Measurements from ENCODE around the gene ZNRF3. TPM values are rescaled to one million over a fixed set of nuclear protein-coding genes. Genes with fewer than 3 reads are reported as not detected.

ZNRF3 gene
- total RNA-seq, 1 donor from 2014 or later = 10.5 TPM

- Histone ChIP-seq H3K4me3 (ENCODE audit: low read depth, low read length) (no peak overlapping the region), H3K27me3 (ENCODE audit: control insufficient read depth, insufficient read depth, low read length) (no peaks in the 10 kb centered on the region), H3K36me3 (ENCODE audit: control insufficient read depth, insufficient read depth, low read length) (no peaks in the 10 kb centered on the region)
- no peak for DNase-seq (ENCODE audit: low read depth)
- no peak for TF ChIP-seq CTCF (IDR thresholded peaks at IDR 0.05; ENCODE audit: insufficient read depth, low read length, poor library complexity, severe bottlenecking)
Observed at GRCh38 chr22:28918550-28919271, 35.3 kb downstream of the ZNRF3 start.

GRCh38 chr22:28920757-28921584, 37.6 kb downstream of the ZNRF3 start:
- no peak for DNase-seq (ENCODE audit: low read depth)
- H3K4me3 ChIP-seq (ENCODE audit: low read depth, low read length) = no peak overlapping the region
- H3K27me3 ChIP-seq (ENCODE audit: control insufficient read depth, insufficient read depth, low read length) = no peaks in the 10 kb centered on the region
- TF ChIP-seq CTCF (IDR thresholded peaks at IDR 0.05; ENCODE audit: insufficient read depth, low read length, poor library complexity, severe bottlenecking) = no peak
- H3K36me3 ChIP-seq (ENCODE audit: control insufficient read depth, insufficient read depth, low read length) = no peaks in the 10 kb centered on the region

- Histone ChIP-seq H3K36me3 (ENCODE audit: control insufficient read depth, insufficient read depth, low read length) (no peaks in the 10 kb centered on the region), H3K4me3 (ENCODE audit: low read depth, low read length) (no peak overlapping the region), H3K27me3 (ENCODE audit: control insufficient read depth, insufficient read depth, low read length) (no peaks in the 10 kb centered on the region)
- no peak for DNase-seq (ENCODE audit: low read depth)
- no peak for TF ChIP-seq CTCF (IDR thresholded peaks at IDR 0.05; ENCODE audit: insufficient read depth, low read length, poor library complexity, severe bottlenecking)
Observed at GRCh38 chr22:28921585-28921879, 38.2 kb downstream of the ZNRF3 start.

GRCh38 chr22:28922540-28923244, 39.3 kb downstream of the ZNRF3 start:
- Histone ChIP-seq H3K27me3 (ENCODE audit: control insufficient read depth, insufficient read depth, low read length) (no peaks in the 10 kb centered on the region), H3K4me3 (ENCODE audit: low read depth, low read length) (no peak overlapping the region), H3K36me3 (ENCODE audit: control insufficient read depth, insufficient read depth, low read length) (no peaks in the 10 kb centered on the region)
- DNase-seq (ENCODE audit: low read depth) = no peak
- no peak for TF ChIP-seq CTCF (IDR thresholded peaks at IDR 0.05; ENCODE audit: insufficient read depth, low read length, poor library complexity, severe bottlenecking)

GRCh38 chr22:28923826-28924732, 40.7 kb downstream of the ZNRF3 start:
- Histone ChIP-seq H3K27me3 (ENCODE audit: control insufficient read depth, insufficient read depth, low read length) (no peaks in the 10 kb centered on the region), H3K36me3 (ENCODE audit: control insufficient read depth, insufficient read depth, low read length) (no peaks in the 10 kb centered on the region), H3K4me3 (ENCODE audit: low read depth, low read length) (no peak overlapping the region)
- DNase-seq (ENCODE audit: low read depth) = no peak
- TF ChIP-seq CTCF (IDR thresholded peaks at IDR 0.05; ENCODE audit: insufficient read depth, low read length, poor library complexity, severe bottlenecking) = no peak

Data from kidney epithelial cell (primary cell).